ENCODE data around the gene SLC22A2. TPM values are rescaled to one million over a fixed set of nuclear protein-coding genes. Genes with fewer than 3 reads are reported as not detected.

The SLC22A2 gene
- total RNA-seq, 1 experiment from 2014 or later, result not detected

DNA sequence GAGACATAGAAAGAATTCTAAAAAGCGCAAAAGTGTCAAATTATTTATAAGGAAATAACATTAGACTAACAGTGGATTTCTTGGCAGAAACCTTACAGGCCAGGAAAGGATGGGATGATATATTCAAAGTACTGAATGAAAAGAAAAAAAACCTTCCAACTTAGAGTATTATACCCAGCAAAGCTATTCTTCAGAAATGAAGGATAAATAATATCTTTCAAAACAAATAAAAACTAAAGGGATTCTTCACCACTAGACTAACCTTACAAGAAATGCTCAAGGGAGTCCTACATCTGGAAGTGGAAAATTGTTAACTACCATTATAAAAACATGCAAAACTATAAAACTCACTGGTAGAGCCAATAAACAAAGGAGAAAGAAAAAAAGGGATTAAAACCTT, 65.8 kb downstream of the SLC22A2 start:
- Histone ChIP-seq H3K9me3 (peaks cover 26% of the 10 kb centered on the region; the same call in 1 of the 2 replicates), H3K4me1 (no peaks in the 10 kb centered on the region), H3K27me3 (replicated peaks; ENCODE audit: control insufficient read depth, insufficient read depth, low read length) (no peaks in the 10 kb centered on the region), H3K4me3 (ENCODE audit: low read depth, low read length) (no peak overlapping the region), H3K36me3 (ENCODE audit: control insufficient read depth, insufficient read depth, low read length) (no peaks in the 10 kb centered on the region)
- ChIA-PET CTCF (no interaction called here), POLR2A (no interaction called here)
- Mint-ChIP-seq H3K4me1 (ENCODE audit: low read depth, unreplicated experiment) (peaks cover 6% of the 10 kb centered on the region), H3K27me3 (ENCODE audit: insufficient read depth, unreplicated experiment) (no peaks in the 10 kb centered on the region), H3K27ac (ENCODE audit: unreplicated experiment) (no peak overlapping the region), H3K9me3 (ENCODE audit: unreplicated experiment) (peaks cover 54% of the 10 kb centered on the region), H3K36me3 (ENCODE audit: insufficient read depth, unreplicated experiment) (no peaks in the 10 kb centered on the region), H3K4me3 (ENCODE audit: unreplicated experiment) (no peak overlapping the region)
- intact Hi-C loops (cut with micrococcal nuclease; ENCODE audit: unreplicated experiment), result no loop called here
- TF ChIP-seq, protein P1, sequence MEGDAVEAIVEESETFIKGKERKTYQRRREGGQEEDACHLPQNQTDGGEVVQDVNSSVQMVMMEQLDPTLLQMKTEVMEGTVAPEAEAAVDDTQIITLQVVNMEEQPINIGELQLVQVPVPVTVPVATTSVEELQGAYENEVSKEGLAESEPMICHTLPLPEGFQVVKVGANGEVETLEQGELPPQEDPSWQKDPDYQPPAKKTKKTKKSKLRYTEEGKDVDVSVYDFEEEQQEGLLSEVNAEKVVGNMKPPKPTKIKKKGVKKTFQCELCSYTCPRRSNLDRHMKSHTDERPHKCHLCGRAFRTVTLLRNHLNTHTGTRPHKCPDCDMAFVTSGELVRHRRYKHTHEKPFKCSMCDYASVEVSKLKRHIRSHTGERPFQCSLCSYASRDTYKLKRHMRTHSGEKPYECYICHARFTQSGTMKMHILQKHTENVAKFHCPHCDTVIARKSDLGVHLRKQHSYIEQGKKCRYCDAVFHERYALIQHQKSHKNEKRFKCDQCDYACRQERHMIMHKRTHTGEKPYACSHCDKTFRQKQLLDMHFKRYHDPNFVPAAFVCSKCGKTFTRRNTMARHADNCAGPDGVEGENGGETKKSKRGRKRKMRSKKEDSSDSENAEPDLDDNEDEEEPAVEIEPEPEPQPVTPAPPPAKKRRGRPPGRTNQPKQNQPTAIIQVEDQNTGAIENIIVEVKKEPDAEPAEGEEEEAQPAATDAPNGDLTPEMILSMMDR (IDR thresholded peaks at IDR 0.05; ENCODE audit: insufficient read depth in 1 of 2, low read depth in 1 of 2, low read length in 1 of 2, severe bottlenecking in 1 of 2, unreplicated experiment in 1 of 2), result no peak
- DNase-seq, result no peak
- no TSS peak for BruUV-seq (replicated peaks)

DNA sequence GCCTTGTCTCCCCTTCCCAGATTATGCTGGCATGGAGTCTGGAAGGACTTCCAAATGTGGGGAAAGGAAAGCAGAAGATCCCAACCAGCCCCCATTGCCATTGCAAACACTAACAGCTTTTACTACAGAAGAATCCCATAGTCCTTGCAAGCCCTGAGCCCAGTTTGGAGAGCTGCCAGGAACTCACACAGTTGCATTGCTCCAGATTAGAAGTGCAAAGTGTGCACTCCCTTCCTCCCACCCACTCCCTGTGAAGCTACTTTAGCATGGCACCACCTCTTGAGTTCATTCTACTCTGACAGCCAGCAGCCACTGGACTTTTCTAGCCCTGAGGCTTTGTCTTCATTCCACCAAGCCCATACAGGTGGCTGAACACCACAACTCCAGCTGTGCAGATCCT, 67.6 kb downstream of the SLC22A2 start:
- peaks cover 6% of the 10 kb centered on the region for H3K4me1 Mint-ChIP-seq (ENCODE audit: low read depth, unreplicated experiment)

DNA sequence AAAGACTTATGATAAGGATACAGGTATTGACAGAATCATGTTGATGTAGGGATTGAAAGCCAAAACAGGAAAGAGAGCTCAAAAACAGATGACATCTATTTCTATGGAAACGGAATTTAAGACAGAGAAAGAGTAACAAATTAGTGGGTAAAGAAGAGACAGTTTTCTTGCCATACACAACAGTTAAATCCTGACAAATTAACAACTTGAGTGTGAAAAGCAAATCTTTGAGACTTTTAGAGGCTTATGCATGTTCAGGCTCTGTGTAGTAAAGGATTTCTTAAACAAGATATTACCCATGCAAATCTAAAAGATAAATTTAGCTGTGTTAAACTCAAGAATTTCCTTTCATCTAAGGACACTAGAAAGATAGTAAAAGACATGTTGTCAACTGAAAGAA, 68.5 kb downstream of the SLC22A2 start:
- no TSS peak for BruUV-seq (replicated peaks)
- intact Hi-C loops (cut with micrococcal nuclease; ENCODE audit: unreplicated experiment), result no loop called here
- peaks cover 21% of the 10 kb centered on the region; the same call in 1 of the 2 replicates for H3K9me3 ChIP-seq
- H3K27me3 ChIP-seq (replicated peaks; ENCODE audit: control insufficient read depth, insufficient read depth, low read length), result no peaks in the 10 kb centered on the region
- ChIA-PET POLR2A (no interaction called here), CTCF (no interaction called here)
- Mint-ChIP-seq H3K27me3 (ENCODE audit: insufficient read depth, unreplicated experiment) (no peaks in the 10 kb centered on the region), H3K4me1 (ENCODE audit: low read depth, unreplicated experiment) (peaks cover 6% of the 10 kb centered on the region), H3K4me3 (ENCODE audit: unreplicated experiment) (no peak overlapping the region), H3K36me3 (ENCODE audit: insufficient read depth, unreplicated experiment) (no peaks in the 10 kb centered on the region), H3K27ac (ENCODE audit: unreplicated experiment) (no peak overlapping the region), H3K9me3 (ENCODE audit: unreplicated experiment) (peaks cover 33% of the 10 kb centered on the region)
- no peaks in the 10 kb centered on the region for H3K36me3 ChIP-seq (ENCODE audit: control insufficient read depth, insufficient read depth, low read length)
- TF ChIP-seq, protein P1 (IDR thresholded peaks at IDR 0.05; ENCODE audit: insufficient read depth in 1 of 2, low read depth in 1 of 2, low read length in 1 of 2, severe bottlenecking in 1 of 2, unreplicated experiment in 1 of 2), result no peak
- no peak for DNase-seq
- no peaks in the 10 kb centered on the region for H3K4me1 ChIP-seq
- no peak overlapping the region for H3K4me3 ChIP-seq (ENCODE audit: low read depth, low read length)

More for the DNA sequence above, 67.6 kb downstream of the SLC22A2 start:
- no peak for DNase-seq
- no peaks in the 10 kb centered on the region for H3K27me3 ChIP-seq (replicated peaks; ENCODE audit: control insufficient read depth, insufficient read depth, low read length)
- H3K4me3 Mint-ChIP-seq (ENCODE audit: unreplicated experiment), result no peak overlapping the region
- H3K27ac Mint-ChIP-seq (ENCODE audit: unreplicated experiment), result no peak overlapping the region
- POLR2A ChIA-PET, result no interaction called here
- H3K27me3 Mint-ChIP-seq (ENCODE audit: insufficient read depth, unreplicated experiment), result no peaks in the 10 kb centered on the region
- TF ChIP-seq, protein P1 (IDR thresholded peaks at IDR 0.05; ENCODE audit: insufficient read depth in 1 of 2, low read depth in 1 of 2, low read length in 1 of 2, severe bottlenecking in 1 of 2, unreplicated experiment in 1 of 2), result no peak
- no peak overlapping the region for H3K4me3 ChIP-seq (ENCODE audit: low read depth, low read length)
- no peaks in the 10 kb centered on the region for H3K4me1 ChIP-seq
- BruUV-seq (replicated peaks), result no TSS peak
- no peaks in the 10 kb centered on the region for H3K36me3 Mint-ChIP-seq (ENCODE audit: insufficient read depth, unreplicated experiment)
- H3K36me3 ChIP-seq (ENCODE audit: control insufficient read depth, insufficient read depth, low read length), result no peaks in the 10 kb centered on the region
- peaks cover 36% of the 10 kb centered on the region for H3K9me3 Mint-ChIP-seq (ENCODE audit: unreplicated experiment)
- H3K9me3 ChIP-seq, result peaks cover 26% of the 10 kb centered on the region; the same call in 1 of the 2 replicates
- intact Hi-C loops (cut with micrococcal nuclease; ENCODE audit: unreplicated experiment), result no loop called here
- CTCF ChIA-PET, result no interaction called here

Data from Caco-2 (cell line).